ENCODE results near the gene KMT2E.
A peak's percentile ranks its signal among the peaks of the same experiment; 100 is the strongest.
"Not testable (repeated sequence)": the region's sequence is repeated elsewhere in the genome, so short reads cannot be mapped to it uniquely, and the experiment has no call there.

KMT2E gene

DNA sequence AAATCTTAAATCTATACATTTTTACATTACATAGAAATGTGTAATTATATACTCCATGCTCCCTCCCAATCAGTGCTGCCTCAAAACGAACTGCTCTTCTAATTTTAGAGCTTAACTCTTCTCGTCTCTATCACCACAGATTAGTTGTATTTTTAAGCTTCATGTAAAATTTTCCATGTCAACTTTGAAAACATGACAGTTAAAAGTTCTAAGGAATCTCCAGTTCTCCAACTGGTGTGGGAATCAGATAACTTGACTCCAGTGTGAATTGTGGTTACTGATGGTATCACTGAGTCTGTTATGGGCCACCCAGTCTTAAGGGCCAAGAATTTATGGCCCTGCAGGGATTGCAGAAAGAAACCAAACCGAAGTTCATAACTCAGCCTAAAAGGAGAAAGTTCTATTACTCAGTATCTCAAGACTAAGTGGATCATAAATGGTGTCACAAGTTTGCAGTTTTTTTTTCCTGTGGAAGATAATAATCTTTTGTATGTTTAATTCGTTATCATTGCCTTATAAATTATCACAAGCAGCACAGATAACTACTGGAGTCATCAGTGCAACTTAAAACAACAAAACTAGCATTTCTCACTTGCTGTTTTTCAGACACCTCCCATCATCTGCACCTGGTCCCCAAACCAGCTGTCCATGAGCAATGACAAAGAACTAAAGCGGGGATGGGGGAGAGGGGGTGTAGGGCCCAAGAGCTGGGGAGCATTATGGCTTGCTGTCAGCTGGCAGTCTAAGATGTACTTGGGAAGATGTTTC lies 31.5 kb upstream of the KMT2E start:
- no peak for DNase-seq (ENCODE audit: low spot score)

- no peak for DNase-seq (ENCODE audit: low spot score)
Observed at GRCh38 chr7:104983076-104983577, 30.9 kb upstream of the KMT2E start.

GRCh38 chr7:104983578-104984539 lies 30.1 kb upstream of the KMT2E start:
- DNase-seq (ENCODE audit: low spot score) = peak; percentile 86

- DNase-seq (ENCODE audit: low spot score) = no peak
Observed at GRCh38 chr7:104984585-104985258, 29.3 kb upstream of the KMT2E start.

GRCh38 chr7:104985259-104985617 lies 28.8 kb upstream of the KMT2E start:
- no peak for DNase-seq (ENCODE audit: low spot score)

- no peak for DNase-seq (ENCODE audit: low spot score)
Observed at GRCh38 chr7:104986628-104987259, 27.3 kb upstream of the KMT2E start.

DNA sequence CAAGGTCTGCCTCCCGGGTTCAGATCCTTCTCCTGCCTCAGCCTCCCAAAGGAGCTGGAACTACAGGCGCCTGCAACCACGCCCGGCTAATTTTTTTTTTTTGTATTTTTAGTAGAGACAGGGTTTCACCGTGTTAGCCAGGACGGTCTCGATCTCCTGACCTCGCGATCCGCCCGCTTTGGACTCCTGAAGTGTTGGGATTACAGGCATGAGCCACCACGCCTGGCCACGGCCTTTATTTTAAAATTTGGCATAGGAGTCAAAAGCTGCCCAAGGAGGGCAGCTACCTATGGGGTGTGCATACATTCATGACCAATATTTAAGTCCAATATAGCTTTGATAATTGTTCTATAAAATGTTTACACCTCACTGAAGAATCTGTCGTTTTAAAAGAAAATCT lies 26.6 kb upstream of the KMT2E start:
- not testable (repeated sequence) for DNase-seq (ENCODE audit: low spot score)

GRCh38 chr7:104990983-104991382 lies 23.0 kb upstream of the KMT2E start:
- no peak for DNase-seq (ENCODE audit: low spot score)

- no peak for DNase-seq (ENCODE audit: low spot score)
Observed at GRCh38 chr7:104992306-104992705, 21.7 kb upstream of the KMT2E start.

- no peak for DNase-seq (ENCODE audit: low spot score)
Observed at GRCh38 chr7:104993217-104993862, 20.7 kb upstream of the KMT2E start.

DNA sequence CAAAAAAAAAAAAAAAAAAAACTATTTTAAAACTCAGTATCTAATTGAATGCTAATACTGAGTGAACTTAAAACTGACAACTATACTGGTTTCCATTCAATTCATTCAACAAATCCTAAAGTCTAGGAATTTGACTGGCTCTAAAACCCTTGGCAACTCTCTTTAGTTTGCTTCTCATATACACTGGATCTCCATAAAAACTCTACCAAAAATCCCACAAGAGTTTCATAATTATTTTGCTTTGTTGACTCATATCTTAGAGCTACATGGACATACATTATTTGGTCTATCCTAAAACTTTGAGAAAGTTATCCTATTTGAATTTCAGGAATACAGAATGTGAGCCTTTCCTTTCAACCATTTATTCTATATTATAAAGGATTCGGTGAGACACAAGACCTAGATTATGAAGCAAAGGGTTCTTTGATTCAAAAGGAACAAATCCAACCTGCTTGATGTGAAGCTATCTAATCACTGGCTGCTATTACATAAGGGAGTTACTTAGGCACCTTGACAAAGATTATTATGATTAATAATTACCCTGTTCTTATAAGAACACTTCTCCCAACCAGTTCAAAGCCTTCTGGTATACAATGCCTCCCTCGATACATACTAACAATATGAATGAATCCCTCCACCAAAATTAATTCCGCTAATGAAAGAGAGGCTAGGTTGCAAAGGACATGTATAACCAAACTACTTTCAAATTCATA lies 15.8 kb upstream of the KMT2E start:
- DNase-seq (ENCODE audit: low spot score) = no peak

- DNase-seq (ENCODE audit: low spot score) = no peak
Observed at GRCh38 chr7:105000200-105000599, 13.8 kb upstream of the KMT2E start.

GRCh38 chr7:105000927-105001336 lies 13.1 kb upstream of the KMT2E start:
- no peak for DNase-seq (ENCODE audit: low spot score)

DNA sequence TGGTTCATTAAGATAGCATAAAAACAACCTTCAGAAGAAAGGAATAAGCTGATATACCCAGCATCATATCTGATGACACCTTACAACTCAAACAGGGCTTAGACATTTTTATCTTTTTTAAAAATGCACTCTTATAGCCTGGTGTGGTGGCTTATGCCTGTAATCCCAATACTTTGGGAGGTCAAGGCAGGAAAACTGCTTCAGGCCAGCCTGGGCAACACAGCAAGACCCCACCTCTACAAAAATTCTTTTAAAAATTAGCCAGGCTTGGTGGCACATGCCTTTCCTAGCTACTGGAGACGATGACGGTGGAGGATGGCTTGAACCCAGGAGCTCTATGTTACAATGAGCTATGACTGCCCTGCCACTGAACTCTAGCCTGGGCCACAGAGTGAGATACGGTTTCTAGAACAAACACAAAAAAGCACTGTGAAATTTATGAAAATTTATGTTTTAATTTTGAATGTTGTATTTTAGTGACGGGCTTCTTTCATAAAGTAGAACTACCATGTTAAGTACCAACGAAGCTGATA lies 12.3 kb upstream of the KMT2E start:
- DNase-seq (ENCODE audit: low spot score) = no peak

- DNase-seq (ENCODE audit: low spot score) = no peak
Observed at GRCh38 chr7:105003275-105003674, 10.7 kb upstream of the KMT2E start.

- no peak for DNase-seq (ENCODE audit: low spot score)
Observed at GRCh38 chr7:105003872-105004510, 10.0 kb upstream of the KMT2E start.

DNA sequence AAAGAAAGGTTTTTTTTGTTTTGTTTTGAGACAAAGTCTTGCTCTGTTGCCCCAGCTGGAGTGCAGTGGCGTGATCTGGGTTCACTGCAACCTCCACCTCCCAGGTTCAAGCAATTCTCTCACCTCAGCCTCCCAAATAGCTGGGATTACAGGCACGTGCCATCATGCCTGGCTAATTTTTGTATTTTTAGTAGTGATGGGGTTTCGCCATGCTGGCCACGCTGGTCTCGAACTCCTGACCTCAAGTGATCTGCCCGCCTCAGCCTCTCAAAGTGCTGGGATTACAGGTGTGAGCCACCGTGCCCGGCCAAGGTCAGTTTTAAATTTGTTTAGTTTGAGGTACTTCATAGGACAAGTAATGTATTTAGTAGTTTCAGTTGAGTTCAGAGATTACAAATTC lies 9.0 kb upstream of the KMT2E start:
- DNase-seq (ENCODE audit: low spot score) = not testable (repeated sequence)

- DNase-seq (ENCODE audit: low spot score) = not testable (repeated sequence)
Observed at GRCh38 chr7:105005486-105005885, 8.5 kb upstream of the KMT2E start.

DNA sequence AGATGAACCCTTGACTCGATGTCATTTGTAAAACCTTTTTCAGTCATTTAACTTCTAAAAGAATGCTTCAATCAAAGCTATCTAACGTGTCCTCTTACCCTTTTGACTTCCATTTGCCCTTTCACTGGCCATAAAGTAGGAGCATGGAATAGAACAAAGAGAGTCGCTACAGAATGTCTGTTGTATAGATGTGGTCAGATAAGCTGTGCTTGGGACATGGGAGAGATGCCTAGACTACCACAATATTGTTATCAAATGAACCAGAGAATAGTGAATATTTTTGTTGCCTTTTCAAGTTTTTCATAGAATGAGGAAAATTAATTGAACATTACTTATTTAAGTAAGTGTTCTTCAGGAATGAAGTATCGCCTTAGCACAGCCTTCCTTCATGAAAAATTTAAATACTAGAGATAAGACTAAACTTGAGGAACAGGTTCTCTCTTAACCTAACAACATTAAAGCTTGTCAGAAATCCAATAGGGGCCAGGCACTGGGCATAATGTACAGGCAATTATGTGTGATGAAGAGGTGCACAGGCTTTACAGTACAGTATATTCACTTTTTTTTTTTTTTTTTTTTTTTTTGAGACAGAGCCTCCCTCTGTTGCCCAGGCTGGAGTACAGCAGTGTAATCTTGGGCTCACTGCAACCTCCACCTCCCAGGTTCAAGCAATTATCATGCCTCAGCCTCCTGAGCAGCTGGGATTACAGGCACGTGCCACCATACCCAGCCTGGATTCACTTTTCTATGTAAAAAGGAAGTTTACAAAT lies 7.5 kb upstream of the KMT2E start:
- DNase-seq (ENCODE audit: low spot score) = no peak
